HepG2 (cell line): ENCODE measurements around the gene ARHGDIA.

Experiments
- ATF7 ChIP-seq, 2 experiments: fragments of 450-650 bp in 1 of 2; sonication (generic) in 1 of 2; formaldehyde crosslinking in 1 of 2; IDR thresholded peaks; 2 replicates each; pipeline versions ENCODE4 v1.4.0 to v1.6.1; 2016 to 2020; ENCODE audit warnings: antibody characterized with exemption in 1 of 2, mild to moderate bottlenecking in 1 of 2, missing genetic modification reagents in 1 of 2
- HBP1 ChIP-seq: IDR thresholded peaks from 2 replicates; pipeline ENCODE4 v1.6.1; 2016; ENCODE audit warnings: low read depth, control low read depth
- MTERF4 ChIP-seq: sonication (generic); formaldehyde crosslinking; IDR thresholded peaks from 2 replicates; pipeline ENCODE4 v1.8.0; 2023; ENCODE audit warnings: mild to moderate bottlenecking, missing genetic modification reagents
- SMARCE1 ChIP-seq: fragments of 450-650 bp; IDR thresholded peaks from 2 replicates; pipeline ENCODE4 v1.6.1; 2017; ENCODE audit warnings: borderline replicate concordance
- TOE1 ChIP-seq: sonication (generic); formaldehyde crosslinking; IDR thresholded peaks from 2 replicates; pipeline ENCODE4 v1.4.0; 2020; ENCODE audit warnings: mild to moderate bottlenecking, missing genetic modification reagents
- ZBTB10 ChIP-seq: sonication (generic); formaldehyde crosslinking; IDR thresholded peaks from 2 replicates; pipeline ENCODE4 v1.4.0; 2020; ENCODE audit warnings: missing genetic modification reagents, borderline replicate concordance
- ZBTB26 ChIP-seq: IDR thresholded peaks from 2 replicates; pipeline ENCODE4 v1.6.1; 2016; ENCODE audit warnings: missing compliant biosample characterization, missing genetic modification reagents, borderline replicate concordance

GRCh38 chr17:81860756-81861568 is 10.2 kb downstream of the ARHGDIA start:
- TF ChIP-seq MTERF4 (CRISPR knock-in tag), result peak; percentile 92
- TF ChIP-seq ZBTB26 (CRISPR knock-in tag), result peak; percentile 61; the same call in 1 of the 2 replicates
- no peak; the same call in 1 of the 2 replicates for TF ChIP-seq ZBTB10
- peak; percentile 22; the same call in 1 of the 2 replicates for TF ChIP-seq HBP1
- TF ChIP-seq ATF7 (IDR thresholded peaks at IDR 0.05), result peak; percentile 93
- TF ChIP-seq ATF7 (CRISPR knock-in tag; IDR thresholded peaks at IDR 0.05), result peak; percentile 98
- TF ChIP-seq SMARCE1, result no peak
- TF ChIP-seq TOE1 (CRISPR knock-in tag), result no peak; the same call in 1 of the 2 replicates
